ENCODE results near the gene CCDC188. TPM values are rescaled to one million over a fixed set of nuclear protein-coding genes. Genes with fewer than 3 reads are reported as not detected.

CCDC188 gene
- total RNA-seq, 1 experiment from 2014 or later, result not detected

GRCh38 chr22:20153945-20154344 is 3.1 kb upstream of the CCDC188 start:
- DNase-seq, result peak; percentile 62
- Histone ChIP-seq H2BK120ac (ENCODE audit: low read depth, low read length, poor library complexity, severe bottlenecking) (no peak overlapping the region), H3K23ac (ENCODE audit: insufficient read length, low read depth, low read length) (no peak overlapping the region), H4K5ac (ENCODE audit: insufficient read length, low read depth, low read length) (no peak overlapping the region), H3K4me1 (ENCODE audit: insufficient read depth, low read length) (no peaks in the 10 kb centered on the region), H2BK5ac (ENCODE audit: insufficient read length, low read length) (no peak overlapping the region), H4K91ac (ENCODE audit: insufficient read length, low read depth, low read length) (no peak overlapping the region), H2BK15ac (ENCODE audit: low read depth, low read length) (no peak overlapping the region), H3K27me3 (ENCODE audit: insufficient read depth, low read length) (no peaks in the 10 kb centered on the region), H3K14ac (ENCODE audit: insufficient read depth, low read length) (0 out of 2 replicates have a peak overlapping the region, but pooled peaks have one; percentile 41), H3K27ac (ENCODE audit: insufficient read length, low read depth, low read length) (no peak overlapping the region), H3K9ac (ENCODE audit: extremely low read depth, insufficient read length, low read length) (no peak overlapping the region), H3K79me1 (ENCODE audit: insufficient read depth, low read depth, low read length, poor library complexity, severe bottlenecking) (no peaks in the 10 kb centered on the region), H4K8ac (replicated peaks; ENCODE audit: insufficient read length, low read depth, low read length) (no peak overlapping the region), H3K18ac (ENCODE audit: insufficient read length, low read depth, low read length) (no peak overlapping the region), H2BK12ac (ENCODE audit: insufficient read length, low read depth, low read length) (no peak overlapping the region), H3K79me2 (ENCODE audit: insufficient read depth, low read length) (no peaks in the 10 kb centered on the region), H3K4ac (ENCODE audit: low read depth, low read length) (no peak overlapping the region), H4K20me1 (ENCODE audit: control insufficient read depth, insufficient read depth, insufficient read length) (no peaks in the 10 kb centered on the region), H3K56ac (ENCODE audit: insufficient read length, low read depth, low read length) (no peak overlapping the region), H2BK20ac (ENCODE audit: low read depth, low read length, poor library complexity, severe bottlenecking) (no peak overlapping the region), H3K4me2 (ENCODE audit: insufficient read depth, insufficient read length, low read length) (no peak overlapping the region), H3K23me2 (ENCODE audit: insufficient read length, low read depth, low read length, poor library complexity, severe bottlenecking) (peaks cover 5% of the 10 kb centered on the region), H2AK5ac (ENCODE audit: insufficient read length, low read length) (no peak overlapping the region), H3T11ph (ENCODE audit: low read length) (no peak overlapping the region), H2AFZ (ENCODE audit: low read length) (no peak overlapping the region), H3K9me3 (ENCODE audit: control insufficient read depth, low read depth, low read length) (no peaks in the 10 kb centered on the region)
- H3K9me3 Mint-ChIP-seq, result no peaks in the 10 kb centered on the region; a peak in 1 of 5 replicates
- no peaks in the 10 kb centered on the region for H3K36me3 Mint-ChIP-seq (ENCODE audit: insufficient read depth in 1 of 3, low read depth in 3 of 3)
- peaks cover 5 to 10% of the 10 kb centered on the region in 2 experiments for H3K4me1 Mint-ChIP-seq
- no peaks in the 10 kb centered on the region for H3K27me3 Mint-ChIP-seq (ENCODE audit: low read depth)
- TF ChIP-seq, protein P1, sequence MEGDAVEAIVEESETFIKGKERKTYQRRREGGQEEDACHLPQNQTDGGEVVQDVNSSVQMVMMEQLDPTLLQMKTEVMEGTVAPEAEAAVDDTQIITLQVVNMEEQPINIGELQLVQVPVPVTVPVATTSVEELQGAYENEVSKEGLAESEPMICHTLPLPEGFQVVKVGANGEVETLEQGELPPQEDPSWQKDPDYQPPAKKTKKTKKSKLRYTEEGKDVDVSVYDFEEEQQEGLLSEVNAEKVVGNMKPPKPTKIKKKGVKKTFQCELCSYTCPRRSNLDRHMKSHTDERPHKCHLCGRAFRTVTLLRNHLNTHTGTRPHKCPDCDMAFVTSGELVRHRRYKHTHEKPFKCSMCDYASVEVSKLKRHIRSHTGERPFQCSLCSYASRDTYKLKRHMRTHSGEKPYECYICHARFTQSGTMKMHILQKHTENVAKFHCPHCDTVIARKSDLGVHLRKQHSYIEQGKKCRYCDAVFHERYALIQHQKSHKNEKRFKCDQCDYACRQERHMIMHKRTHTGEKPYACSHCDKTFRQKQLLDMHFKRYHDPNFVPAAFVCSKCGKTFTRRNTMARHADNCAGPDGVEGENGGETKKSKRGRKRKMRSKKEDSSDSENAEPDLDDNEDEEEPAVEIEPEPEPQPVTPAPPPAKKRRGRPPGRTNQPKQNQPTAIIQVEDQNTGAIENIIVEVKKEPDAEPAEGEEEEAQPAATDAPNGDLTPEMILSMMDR (conservative IDR thresholded peaks at IDR 0.05), result peak; percentile 48
- no peak overlapping the region for H3K4me3 Mint-ChIP-seq
- H3K27ac Mint-ChIP-seq, result no peak overlapping the region
- no CpG with 5 or more reads among the region's 16 CpGs for WGBS (ENCODE audit: extremely low coverage, insufficient read length, low lambda C conversion rate)

Data from H9 (cell line).